ENCODE measurements around the gene NT5C2. TPM values are rescaled to one million over a fixed set of nuclear protein-coding genes. Genes with fewer than 3 reads are reported as not detected.

The NT5C2 gene
- total RNA-seq, 1 donor from 2014 or later, result 113 TPM

DNA sequence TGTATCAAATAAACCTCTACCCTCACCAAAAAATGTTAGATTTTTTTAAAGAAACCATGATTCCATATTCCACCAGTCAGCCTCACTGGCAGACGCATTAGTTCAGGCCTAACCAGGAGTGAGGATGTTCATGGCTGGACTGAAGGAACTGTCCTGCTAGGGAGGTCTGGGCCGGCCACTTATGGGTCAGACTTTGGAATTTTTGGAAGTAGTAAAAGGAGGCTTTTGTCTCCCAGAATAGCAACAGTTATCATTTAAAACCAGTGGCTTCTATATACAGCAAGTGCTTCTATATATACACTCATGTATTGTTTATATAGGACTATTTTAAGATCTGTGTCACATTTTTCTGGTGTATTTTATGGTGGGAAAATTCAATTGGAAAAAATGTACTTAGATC lies 154.5 kb downstream of the NT5C2 start:
- TF ChIP-seq, protein P1, sequence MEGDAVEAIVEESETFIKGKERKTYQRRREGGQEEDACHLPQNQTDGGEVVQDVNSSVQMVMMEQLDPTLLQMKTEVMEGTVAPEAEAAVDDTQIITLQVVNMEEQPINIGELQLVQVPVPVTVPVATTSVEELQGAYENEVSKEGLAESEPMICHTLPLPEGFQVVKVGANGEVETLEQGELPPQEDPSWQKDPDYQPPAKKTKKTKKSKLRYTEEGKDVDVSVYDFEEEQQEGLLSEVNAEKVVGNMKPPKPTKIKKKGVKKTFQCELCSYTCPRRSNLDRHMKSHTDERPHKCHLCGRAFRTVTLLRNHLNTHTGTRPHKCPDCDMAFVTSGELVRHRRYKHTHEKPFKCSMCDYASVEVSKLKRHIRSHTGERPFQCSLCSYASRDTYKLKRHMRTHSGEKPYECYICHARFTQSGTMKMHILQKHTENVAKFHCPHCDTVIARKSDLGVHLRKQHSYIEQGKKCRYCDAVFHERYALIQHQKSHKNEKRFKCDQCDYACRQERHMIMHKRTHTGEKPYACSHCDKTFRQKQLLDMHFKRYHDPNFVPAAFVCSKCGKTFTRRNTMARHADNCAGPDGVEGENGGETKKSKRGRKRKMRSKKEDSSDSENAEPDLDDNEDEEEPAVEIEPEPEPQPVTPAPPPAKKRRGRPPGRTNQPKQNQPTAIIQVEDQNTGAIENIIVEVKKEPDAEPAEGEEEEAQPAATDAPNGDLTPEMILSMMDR (IDR thresholded peaks at IDR 0.05; ENCODE audit: insufficient read depth, low read depth, low read length), result no peak
- no peak for TF ChIP-seq EZH2 (IDR thresholded peaks at IDR 0.05; ENCODE audit: insufficient read depth, low read length)
- peak overlapping the region; percentile 34 for H3K27ac ChIP-seq (ENCODE audit: low read depth, low read length)
- H3K27me3 Mint-ChIP-seq (ENCODE audit: low read depth, unreplicated experiment), result no peaks in the 10 kb centered on the region
- H3K4me1 ChIP-seq (ENCODE audit: insufficient read depth, low read length), result peaks cover 10% of the 10 kb centered on the region
- H3K9me3 ChIP-seq (ENCODE audit: insufficient read depth, low read depth, low read length), result no peaks in the 10 kb centered on the region
- DNase-seq (ENCODE audit: low read depth) (no peak), FAIRE-seq (no peak)
- H3K9me3 Mint-ChIP-seq (ENCODE audit: unreplicated experiment), result no peaks in the 10 kb centered on the region
- H3K36me3 ChIP-seq (ENCODE audit: insufficient read depth, low read length), result no peaks in the 10 kb centered on the region
- no peaks in the 10 kb centered on the region for H4K20me1 ChIP-seq (ENCODE audit: insufficient read depth, low read length)
- H2AFZ ChIP-seq (ENCODE audit: low read depth, low read length), result no peak overlapping the region
- H3K27ac Mint-ChIP-seq (ENCODE audit: unreplicated experiment), result no peak overlapping the region
- peaks cover 18% of the 10 kb centered on the region for H3K4me1 Mint-ChIP-seq (ENCODE audit: low read depth, unreplicated experiment)
- H3K36me3 Mint-ChIP-seq (ENCODE audit: low read depth, unreplicated experiment), result peaks cover 2% of the 10 kb centered on the region
- H3K4me2 ChIP-seq (ENCODE audit: low read length), result no peak overlapping the region
- H3K9ac ChIP-seq (ENCODE audit: low read length), result no peak overlapping the region
- H3K27me3 ChIP-seq (ENCODE audit: insufficient read depth, low read length), result no peaks in the 10 kb centered on the region
- H3K79me2 ChIP-seq (ENCODE audit: insufficient read depth, low read length), result no peaks in the 10 kb centered on the region
- H3K4me3 Mint-ChIP-seq (ENCODE audit: unreplicated experiment), result no peak overlapping the region
- H3K4me3 ChIP-seq (ENCODE audit: insufficient read depth, low read depth, low read length), result no peak overlapping the region

Other genes starting within 250 kb of the NT5C2 start
- not detected in 2 replicates for gene RPEL1, start 52.6 kb upstream of the NT5C2 start, total RNA-seq
- 26.9 and 39.6 TPM in 2 replicates for gene INA, start 83.9 kb upstream of the NT5C2 start, total RNA-seq
- 9.0 and 10.3 TPM in 2 replicates for gene PCGF6, start 157.9 kb upstream of the NT5C2 start, total RNA-seq
- 3.3 and 3.9 TPM in 2 replicates for gene TAF5, start 174.7 kb upstream of the NT5C2 start, total RNA-seq
- gene ATP5MK, start 203.2 kb upstream of the NT5C2 start, total RNA-seq, result 405 and 463 TPM in 2 replicates
- 62.3 and 72.8 TPM in 2 replicates for gene PDCD11, start 203.4 kb upstream of the NT5C2 start, total RNA-seq